Activated naive CD8-positive, alpha-beta T cell treated with anti-CD3 and anti-CD28 coated beads, Interleukin-2, amount 50 U/mL, for 16 hours (primary cell): Measurements from ENCODE around the gene FGB.
"Not testable (repeated sequence)": the region's sequence is repeated elsewhere in the genome, so short reads cannot be mapped to it uniquely, and the experiment has no call there.

Source experiments
- DNase-seq: peaks from one replicate; pipeline ENCODE4 v3.0.0-alpha.2; 2020; ENCODE audit warnings: low read depth, low spot score

The FGB gene

GRCh38 chr4:154597281-154597680 is 34.5 kb downstream of the FGB start:
- DNase-seq, result not testable (repeated sequence)

- no peak for DNase-seq
Observed at GRCh38 chr4:154597798-154598774, 35.3 kb downstream of the FGB start.

GRCh38 chr4:154602404-154603020 is 39.7 kb downstream of the FGB start:
- no peak for DNase-seq

- DNase-seq, result no peak
Observed at GRCh38 chr4:154603033-154603943, 40.5 kb downstream of the FGB start.

- no peak for DNase-seq
Observed at GRCh38 chr4:154604696-154605200, 41.9 kb downstream of the FGB start.

- no peak for DNase-seq
Observed at GRCh38 chr4:154606728-154607723, 44.2 kb downstream of the FGB start.

- DNase-seq, result no peak
Observed at GRCh38 chr4:154608361-154609252, 45.8 kb downstream of the FGB start.

GRCh38 chr4:154609532-154609931 is 46.7 kb downstream of the FGB start:
- DNase-seq, result no peak

- no peak for DNase-seq
Observed at GRCh38 chr4:154610582-154610981, 47.8 kb downstream of the FGB start.

- DNase-seq, result no peak
Observed at GRCh38 chr4:154611833-154612232, 49.0 kb downstream of the FGB start.

GRCh38 chr4:154612472-154613414 is 49.9 kb downstream of the FGB start, which contains the start of gene FGG:
Gene FGG, minus strand, starts transcription at chr4:154612656. Its CDS starts 47 bp downstream, at chr4:154612609.
- DNase-seq, result no peak

GRCh38 chr4:154614306-154614705 is 51.5 kb downstream of the FGB start:
- DNase-seq, result no peak

- no peak for DNase-seq
Observed at GRCh38 chr4:154615211-154615610, 52.4 kb downstream of the FGB start.

- DNase-seq, result no peak
Observed at GRCh38 chr4:154616287-154616686, 53.5 kb downstream of the FGB start.

GRCh38 chr4:154616731-154617130 is 53.9 kb downstream of the FGB start:
- no peak for DNase-seq

- DNase-seq, result no peak
Observed at GRCh38 chr4:154617820-154618317, 55.1 kb downstream of the FGB start.

GRCh38 chr4:154618708-154619315 is 56.0 kb downstream of the FGB start:
- DNase-seq, result peak; percentile 10
